Ectodermal cell (in vitro differentiated cells): ENCODE results near the gene SLC35F4.

Experiments used
- H3K27ac ChIP-seq: 2 replicates; pipeline ENCODE4 v1.7.0; 2013; ENCODE audit warnings: mild to moderate bottlenecking, low read depth, low read length; ENCODE audit not compliant: insufficient read depth, poor library complexity, severe bottlenecking
- H3K27me3 ChIP-seq: 2 replicates; pipeline ENCODE4 v1.7.0; 2013; ENCODE audit warnings: mild to moderate bottlenecking, low read length; ENCODE audit not compliant: insufficient read depth, control insufficient read depth, poor library complexity, severe bottlenecking
- H3K36me3 ChIP-seq: one replicate; pipeline ENCODE4 v1.7.0; 2013; ENCODE audit warnings: low read length; ENCODE audit not compliant: control insufficient read depth, insufficient read depth
- H3K4me1 ChIP-seq: one replicate; pipeline ENCODE4 v1.7.0; 2013; ENCODE audit warnings: low read length; ENCODE audit not compliant: control insufficient read depth, insufficient read depth
- H3K4me3 ChIP-seq: 2 replicates; pipeline ENCODE4 v1.7.0; 2013; ENCODE audit warnings: low read depth, low read length, control low read depth; ENCODE audit not compliant: insufficient read depth
- H3K9me3 ChIP-seq: 2 replicates; pipeline ENCODE4 v1.7.0; 2013; ENCODE audit warnings: mild to moderate bottlenecking, low read length, moderate library complexity; ENCODE audit not compliant: control insufficient read depth
- WGBS, 2 experiments: methylation state at CpG; one replicate each; pipeline ENCODE4 v1.1.7; 2013; ENCODE audit warnings: missing lambda C conversion rate in 2 of 2; 5-methylcytosine and 5-hydroxymethylcytosine counted together

SLC35F4 gene

DNA sequence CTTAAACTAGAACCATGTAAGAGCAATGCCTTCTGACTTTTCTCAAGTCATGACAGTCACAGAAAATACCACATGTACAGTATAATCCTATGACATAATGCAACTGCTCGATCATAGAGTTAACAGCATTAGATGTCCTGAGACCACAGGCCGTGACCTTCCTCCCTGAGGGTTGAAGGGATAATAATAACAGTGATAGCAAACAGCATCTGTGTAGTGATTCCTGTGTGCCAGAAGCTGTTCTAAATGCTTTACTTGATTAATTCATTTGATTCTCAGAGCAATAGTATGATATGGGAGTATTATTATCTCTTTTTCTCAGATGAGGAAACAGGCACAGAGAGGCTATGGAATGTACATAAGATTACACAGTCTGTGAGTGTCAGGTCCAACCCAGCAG, 53.2 kb downstream of the SLC35F4 start:
- Histone ChIP-seq H3K36me3 (no peaks in the 10 kb centered on the region), H3K9me3 (no peaks in the 10 kb centered on the region), H3K27me3 (no peaks in the 10 kb centered on the region), H3K4me1 (no peaks in the 10 kb centered on the region), H3K27ac (no peak overlapping the region), H3K4me3 (no peak overlapping the region)
- WGBS, 2 experiments = 93 to 98% methylated on average over 2 of the region's 2 CpGs

DNA sequence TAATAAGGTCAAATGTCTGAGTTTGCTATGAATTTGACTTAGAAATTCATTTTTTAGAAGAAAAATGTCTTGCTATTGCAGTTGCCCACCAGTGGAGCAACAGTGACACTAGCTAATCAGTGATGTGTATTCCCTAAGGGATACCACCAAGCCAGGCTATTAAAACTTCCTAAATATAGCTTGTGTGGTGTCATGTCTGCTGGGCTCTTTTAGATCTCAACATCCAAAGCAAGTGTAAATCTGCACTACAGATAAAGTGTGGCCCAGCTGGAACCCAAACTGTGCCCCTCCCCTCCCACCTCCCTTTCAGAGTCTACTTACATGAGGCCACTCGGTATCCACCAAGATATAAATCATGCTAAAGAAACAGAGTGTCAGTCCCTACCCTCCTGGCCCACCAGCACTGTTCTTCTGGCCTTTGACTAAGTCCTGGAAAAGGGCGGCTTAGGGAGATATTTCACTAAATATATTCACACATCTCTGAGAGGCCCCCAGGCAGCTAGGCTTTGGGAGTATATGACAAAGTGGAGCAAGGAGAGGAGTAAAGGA, 53.8 kb downstream of the SLC35F4 start:
- H3K27ac ChIP-seq = no peak overlapping the region
- no peak overlapping the region for H3K4me3 ChIP-seq
- WGBS, 2 experiments = 72 to 88% methylated on average over 1 to 2 of the region's 2 CpGs
- no peaks in the 10 kb centered on the region for H3K27me3 ChIP-seq
- H3K36me3 ChIP-seq = no peaks in the 10 kb centered on the region
- H3K4me1 ChIP-seq = no peaks in the 10 kb centered on the region
- H3K9me3 ChIP-seq = no peaks in the 10 kb centered on the region

DNA sequence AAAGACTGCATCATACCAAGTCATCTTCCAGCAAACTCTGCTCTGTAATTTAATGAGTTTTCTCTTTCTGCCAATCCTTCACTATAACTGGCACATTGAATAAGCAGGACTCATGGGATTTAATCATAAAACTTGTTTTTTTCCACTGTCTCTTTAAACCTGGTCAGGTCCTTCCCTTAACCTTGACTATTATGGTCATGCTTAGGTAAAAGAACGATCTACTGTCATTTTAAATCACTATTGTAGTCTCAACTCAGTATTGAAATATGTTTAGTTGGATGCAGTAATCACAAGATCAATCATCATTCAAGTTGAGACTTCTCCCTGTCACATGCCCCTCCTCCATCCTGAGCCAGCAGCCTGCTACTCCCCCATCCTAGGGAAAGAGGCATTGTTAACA, 56.1 kb downstream of the SLC35F4 start:
- WGBS, 2 experiments = 86% methylated on average over 1 of the region's 1 CpG; no CpG with 5 or more reads in 1 of the 2 experiments
- H3K4me3 ChIP-seq = no peak overlapping the region

DNA sequence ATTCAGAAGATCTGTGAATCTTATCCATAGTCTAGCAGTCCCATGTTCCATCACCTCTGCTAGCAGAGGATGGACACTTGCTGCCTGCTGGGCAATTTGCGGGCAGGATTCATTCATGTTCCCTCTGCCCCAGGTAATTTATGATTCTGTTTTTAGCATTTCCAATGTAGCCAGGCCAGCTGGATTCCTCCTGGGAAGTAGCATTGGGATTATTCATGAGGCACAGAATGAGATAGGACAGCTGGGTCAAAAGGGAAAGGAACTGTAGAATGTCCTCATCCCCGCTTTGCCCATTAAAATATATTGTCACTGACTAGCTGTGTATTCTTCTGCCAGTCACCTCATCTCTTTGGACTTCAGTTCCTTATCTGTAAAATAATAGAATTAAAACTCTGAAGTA, 68.7 kb downstream of the SLC35F4 start:
- Histone ChIP-seq H3K4me3 (no peak overlapping the region), H3K27ac (no peak overlapping the region), H3K9me3 (no peaks in the 10 kb centered on the region), H3K27me3 (no peaks in the 10 kb centered on the region), H3K36me3 (no peaks in the 10 kb centered on the region), H3K4me1 (no peaks in the 10 kb centered on the region)
- 97% methylated on average over 2 of the region's 2 CpGs for whole genome bisulfite sequencing, 2 experiments

More for the DNA sequence above, 56.1 kb downstream of the SLC35F4 start:
- Histone ChIP-seq H3K36me3 (no peaks in the 10 kb centered on the region), H3K4me1 (no peaks in the 10 kb centered on the region), H3K27ac (no peak overlapping the region), H3K9me3 (no peaks in the 10 kb centered on the region), H3K27me3 (no peaks in the 10 kb centered on the region)

DNA sequence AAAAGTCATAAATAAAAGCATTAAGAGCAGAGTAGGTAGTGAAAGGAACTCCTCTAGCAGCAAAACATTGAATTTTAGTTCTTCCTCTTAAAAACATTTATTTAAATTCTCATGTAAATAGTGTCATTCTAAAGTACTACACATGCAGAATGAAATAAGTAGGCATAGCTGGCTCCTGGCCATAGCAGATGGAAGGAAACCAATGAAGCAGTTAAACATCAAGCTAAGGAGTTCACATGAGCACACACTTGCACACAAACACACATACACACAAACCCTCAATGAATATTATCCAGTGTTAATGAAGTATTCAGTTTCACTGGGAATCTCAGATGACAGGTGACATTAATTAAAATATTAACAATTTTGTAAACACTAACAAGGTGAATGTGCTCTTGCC, 69.3 kb downstream of the SLC35F4 start:
- H3K4me3 ChIP-seq = no peak overlapping the region
- H3K9me3 ChIP-seq = no peaks in the 10 kb centered on the region
- H3K27me3 ChIP-seq = no peaks in the 10 kb centered on the region
- H3K36me3 ChIP-seq = no peaks in the 10 kb centered on the region
- H3K27ac ChIP-seq = no peak overlapping the region
- no peaks in the 10 kb centered on the region for H3K4me1 ChIP-seq

DNA sequence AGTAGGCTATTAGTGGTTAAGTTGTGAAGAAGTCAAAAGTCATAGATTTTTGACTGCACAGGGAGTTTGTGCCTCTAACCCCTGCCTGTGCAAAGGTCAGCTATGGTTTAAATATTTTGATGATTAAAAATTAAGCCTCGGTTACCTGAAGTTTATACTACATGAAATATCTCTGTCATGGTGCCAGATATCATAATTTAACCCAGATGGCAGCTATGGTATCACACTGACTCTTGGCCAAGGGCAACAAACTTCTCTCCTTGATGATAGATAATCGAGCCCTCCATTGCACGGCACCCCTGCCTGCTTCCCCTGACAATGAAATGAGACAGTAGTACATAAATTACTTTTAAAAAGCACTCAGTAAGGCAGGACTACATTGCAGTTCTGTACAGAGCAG, 80.8 kb downstream of the SLC35F4 start:
- Histone ChIP-seq H3K27ac (no peak overlapping the region), H3K4me3 (no peak overlapping the region), H3K4me1 (no peaks in the 10 kb centered on the region), H3K9me3 (peaks cover 3% of the 10 kb centered on the region), H3K36me3 (no peaks in the 10 kb centered on the region), H3K27me3 (no peaks in the 10 kb centered on the region)
- WGBS, 2 experiments = 95 to 98% methylated on average over 3 of the region's 3 CpGs

DNA sequence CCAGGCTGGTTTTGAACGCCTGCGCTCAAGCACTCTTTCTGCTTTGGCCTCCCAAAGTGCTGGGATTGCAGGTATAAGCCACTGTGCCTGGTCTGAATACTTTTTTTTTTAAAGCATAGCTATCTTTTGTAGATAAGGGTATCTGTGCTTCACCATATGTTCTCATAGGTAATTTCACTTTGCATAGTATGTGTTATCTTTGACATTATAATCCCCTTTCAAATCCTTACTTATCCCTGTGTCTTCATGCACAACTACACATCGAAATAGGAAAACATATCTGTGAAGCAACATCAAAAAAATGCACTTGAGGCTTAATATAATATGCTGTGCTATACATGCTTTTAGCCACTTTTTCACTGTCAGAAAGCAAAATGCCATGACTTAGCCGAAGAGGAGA, 94.1 kb downstream of the SLC35F4 start:
- WGBS, 2 experiments = 90 to 93% methylated on average over 3 to 4 of the region's 4 CpGs
- no peaks in the 10 kb centered on the region for H3K36me3 ChIP-seq
- H3K27ac ChIP-seq = no peak overlapping the region
- H3K4me3 ChIP-seq = no peak overlapping the region
- H3K9me3 ChIP-seq = no peaks in the 10 kb centered on the region
- no peaks in the 10 kb centered on the region for H3K27me3 ChIP-seq
- H3K4me1 ChIP-seq = no peaks in the 10 kb centered on the region

DNA sequence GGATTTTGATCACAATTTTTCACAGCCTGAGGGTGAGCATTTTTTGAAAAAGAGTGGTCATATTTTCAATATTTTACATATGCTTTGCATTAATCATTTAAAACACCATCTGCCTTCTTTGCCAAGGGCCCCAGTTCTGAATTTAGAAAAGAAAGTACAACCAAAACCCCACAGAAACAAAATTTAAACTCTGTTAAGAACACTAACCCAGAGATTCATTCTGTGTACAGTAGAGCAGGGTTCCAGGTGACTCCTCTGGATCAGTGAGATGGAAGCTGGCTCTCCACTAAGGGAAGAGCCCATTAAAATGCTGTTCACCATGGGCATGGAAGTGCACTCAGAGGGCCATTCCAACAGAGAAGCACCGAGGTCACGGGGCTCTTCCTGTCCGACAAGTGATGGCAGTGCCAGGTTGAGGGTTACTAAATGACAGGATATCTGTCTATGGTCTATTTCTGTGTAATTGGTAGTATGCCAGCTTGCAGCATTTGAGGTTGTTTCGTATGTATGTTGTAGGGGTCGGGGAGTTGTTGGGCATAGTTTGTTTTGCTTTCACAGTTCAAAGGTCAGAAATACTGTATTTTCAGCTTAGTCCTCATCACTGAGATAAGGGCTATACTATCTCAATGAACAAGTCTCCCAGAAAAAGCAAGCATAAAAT, 95.9 kb downstream of the SLC35F4 start:
- Histone ChIP-seq H3K9me3 (no peaks in the 10 kb centered on the region), H3K27ac (no peak overlapping the region), H3K4me1 (no peaks in the 10 kb centered on the region), H3K4me3 (no peak overlapping the region), H3K36me3 (no peaks in the 10 kb centered on the region), H3K27me3 (no peaks in the 10 kb centered on the region)
- WGBS, 2 experiments = 89 to 92% methylated on average over 5 of the region's 5 CpGs

DNA sequence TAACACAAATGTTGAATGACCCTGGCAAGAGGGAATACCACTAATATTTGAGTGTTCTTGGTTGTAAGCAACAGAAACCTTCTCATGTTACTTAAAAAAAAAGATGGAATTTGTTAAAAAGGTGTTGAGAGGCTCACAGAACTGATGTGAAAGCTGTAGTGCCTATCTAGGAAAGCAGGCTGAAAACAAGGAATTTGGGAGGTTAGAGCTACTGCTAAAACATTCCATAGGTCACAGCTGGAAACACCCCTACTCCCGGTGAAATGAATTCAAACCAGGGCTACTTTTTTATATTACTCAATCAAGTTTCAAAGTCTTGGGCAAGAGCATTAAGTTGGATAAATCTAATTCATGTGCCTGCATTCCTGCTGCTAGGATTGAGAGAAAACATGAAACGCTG, 104.1 kb downstream of the SLC35F4 start:
- no peak overlapping the region for H3K27ac ChIP-seq
- no peaks in the 10 kb centered on the region for H3K4me1 ChIP-seq
- no peaks in the 10 kb centered on the region for H3K27me3 ChIP-seq
- no peak overlapping the region for H3K4me3 ChIP-seq
- H3K9me3 ChIP-seq = no peaks in the 10 kb centered on the region
- H3K36me3 ChIP-seq = no peaks in the 10 kb centered on the region
- 42 to 75% methylated on average over 1 to 2 of the region's 2 CpGs for WGBS, 2 experiments

DNA sequence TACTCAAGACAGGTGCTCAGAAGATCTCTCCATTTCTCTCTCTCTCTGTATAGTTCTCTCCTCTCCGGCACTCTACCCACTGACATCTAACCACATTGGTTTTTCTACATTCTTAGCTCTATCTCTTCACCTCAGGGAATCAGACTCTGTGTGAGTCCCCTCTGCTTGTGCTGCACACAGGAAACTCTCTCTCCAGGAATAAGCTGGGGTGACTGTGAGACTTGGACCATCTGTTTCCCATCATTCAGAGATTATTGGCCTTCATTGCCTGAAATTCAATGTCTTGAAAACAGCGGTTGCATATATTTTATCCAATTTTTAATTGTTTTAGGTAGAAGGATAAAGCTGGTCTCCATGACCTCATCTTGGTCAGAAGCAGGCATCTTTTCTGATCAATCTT, 105.0 kb downstream of the SLC35F4 start:
- Histone ChIP-seq H3K27ac (no peak overlapping the region), H3K9me3 (no peaks in the 10 kb centered on the region), H3K4me3 (no peak overlapping the region), H3K27me3 (no peaks in the 10 kb centered on the region), H3K36me3 (no peaks in the 10 kb centered on the region), H3K4me1 (no peaks in the 10 kb centered on the region)
- WGBS, 2 experiments = 95% methylated on average over 2 of the region's 2 CpGs
